Renal cortical epithelial cell (primary cell): ENCODE results near the gene LMX1B. TPM values are rescaled to one million over a fixed set of nuclear protein-coding genes. Genes with fewer than 3 reads are reported as not detected.

ENCODE experiments used
- DNase-seq: peaks from one replicate; pipeline ENCODE4 v3.0.0-alpha.2; 2011; ENCODE audit warnings: low read depth
- total RNA-seq: library from RNA; depleted of rRNA; stranded (reverse); fragments of >200 nt; gene quantifications from 2 replicates; pipeline ENCODE4 v1.2.3, GENCODE V29; 2014

The LMX1B gene
- total RNA-seq, 1 donor from 2014 or later = not detected

- peak; percentile 38 for DNase-seq
Observed at GRCh38 chr9:126676685-126677143, 63.0 kb downstream of the LMX1B start.

- DNase-seq = no peak
Observed at GRCh38 chr9:126677188-126678084, 63.7 kb downstream of the LMX1B start.

GRCh38 chr9:126678989-126679388, 65.3 kb downstream of the LMX1B start:
- no peak for DNase-seq

GRCh38 chr9:126681336-126681735, 67.6 kb downstream of the LMX1B start:
- DNase-seq = no peak

GRCh38 chr9:126682113-126682810, 68.5 kb downstream of the LMX1B start:
- DNase-seq = no peak

GRCh38 chr9:126682928-126683697, 69.4 kb downstream of the LMX1B start:
- no peak for DNase-seq

- DNase-seq = no peak
Observed at GRCh38 chr9:126683698-126684044, 69.9 kb downstream of the LMX1B start.

- DNase-seq = no peak
Observed at GRCh38 chr9:126684345-126684744, 70.6 kb downstream of the LMX1B start.

GRCh38 chr9:126684965-126685465, 71.3 kb downstream of the LMX1B start:
- DNase-seq = no peak

GRCh38 chr9:126687930-126688461, 74.3 kb downstream of the LMX1B start:
- no peak for DNase-seq

- no peak for DNase-seq
Observed at GRCh38 chr9:126688617-126689016, 74.9 kb downstream of the LMX1B start.

- DNase-seq = no peak
Observed at GRCh38 chr9:126689027-126689825, 75.5 kb downstream of the LMX1B start.

GRCh38 chr9:126690431-126691051, 76.8 kb downstream of the LMX1B start:
- no peak for DNase-seq

GRCh38 chr9:126692041-126692758, 78.5 kb downstream of the LMX1B start:
- no peak for DNase-seq

- DNase-seq = no peak
Observed at GRCh38 chr9:126692759-126693427, 79.2 kb downstream of the LMX1B start.

GRCh38 chr9:126693428-126693944, 79.8 kb downstream of the LMX1B start:
- DNase-seq = no peak

GRCh38 chr9:126694206-126695081, 80.7 kb downstream of the LMX1B start:
- no peak for DNase-seq

GRCh38 chr9:126695186-126695585, 81.5 kb downstream of the LMX1B start:
- DNase-seq = no peak
